HG02571 (cell line): ENCODE measurements around the gene FAM163A.

ENCODE experiments used
- ATAC-seq: cut with Tn5 transposase; IDR thresholded peaks from one replicate; pipeline ENCODE4 v1.9.1; 2021; ENCODE audit warnings: mild to moderate bottlenecking, moderate library complexity; ENCODE audit not compliant: unreplicated experiment

Gene FAM163A

DNA sequence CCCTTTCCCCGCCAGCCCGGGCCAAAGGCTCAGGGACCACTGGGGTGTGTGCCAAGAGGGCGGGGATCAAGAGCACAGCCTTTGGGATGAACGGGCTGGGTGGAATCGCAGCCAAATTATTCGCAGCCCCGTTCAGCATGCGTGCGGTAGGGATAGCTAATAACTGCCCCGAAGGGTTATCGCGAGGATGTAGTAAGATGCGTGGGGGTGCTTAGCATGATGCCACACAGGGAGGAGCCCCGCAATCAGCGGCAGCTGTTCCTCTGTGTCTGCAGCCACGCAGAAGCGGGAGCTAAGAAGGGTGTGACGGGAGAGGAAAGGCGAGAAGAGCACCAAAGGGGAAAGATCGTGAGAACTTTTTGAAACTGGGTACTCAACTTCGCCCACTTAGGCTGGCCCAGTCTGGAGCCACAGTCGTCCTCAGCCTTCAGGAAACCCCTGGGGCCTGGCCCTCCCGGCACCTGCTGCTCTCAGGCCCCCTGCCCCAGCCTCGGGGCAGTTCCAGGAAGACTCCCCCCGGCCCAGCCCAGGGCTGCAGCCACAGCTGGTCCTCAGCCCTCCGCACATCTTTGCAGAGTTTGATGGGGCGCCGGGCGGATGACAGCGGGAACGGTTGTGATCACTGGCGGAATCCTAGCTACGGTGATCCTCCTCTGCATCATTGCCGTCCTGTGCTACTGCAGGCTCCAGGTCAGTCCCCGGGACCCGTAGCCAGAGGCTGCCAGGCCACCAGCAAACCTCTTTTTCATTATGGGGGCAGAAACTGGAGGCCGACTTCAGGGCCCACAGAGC is 69.6 kb downstream of the FAM163A start:
- no peak for ATAC-seq

DNA sequence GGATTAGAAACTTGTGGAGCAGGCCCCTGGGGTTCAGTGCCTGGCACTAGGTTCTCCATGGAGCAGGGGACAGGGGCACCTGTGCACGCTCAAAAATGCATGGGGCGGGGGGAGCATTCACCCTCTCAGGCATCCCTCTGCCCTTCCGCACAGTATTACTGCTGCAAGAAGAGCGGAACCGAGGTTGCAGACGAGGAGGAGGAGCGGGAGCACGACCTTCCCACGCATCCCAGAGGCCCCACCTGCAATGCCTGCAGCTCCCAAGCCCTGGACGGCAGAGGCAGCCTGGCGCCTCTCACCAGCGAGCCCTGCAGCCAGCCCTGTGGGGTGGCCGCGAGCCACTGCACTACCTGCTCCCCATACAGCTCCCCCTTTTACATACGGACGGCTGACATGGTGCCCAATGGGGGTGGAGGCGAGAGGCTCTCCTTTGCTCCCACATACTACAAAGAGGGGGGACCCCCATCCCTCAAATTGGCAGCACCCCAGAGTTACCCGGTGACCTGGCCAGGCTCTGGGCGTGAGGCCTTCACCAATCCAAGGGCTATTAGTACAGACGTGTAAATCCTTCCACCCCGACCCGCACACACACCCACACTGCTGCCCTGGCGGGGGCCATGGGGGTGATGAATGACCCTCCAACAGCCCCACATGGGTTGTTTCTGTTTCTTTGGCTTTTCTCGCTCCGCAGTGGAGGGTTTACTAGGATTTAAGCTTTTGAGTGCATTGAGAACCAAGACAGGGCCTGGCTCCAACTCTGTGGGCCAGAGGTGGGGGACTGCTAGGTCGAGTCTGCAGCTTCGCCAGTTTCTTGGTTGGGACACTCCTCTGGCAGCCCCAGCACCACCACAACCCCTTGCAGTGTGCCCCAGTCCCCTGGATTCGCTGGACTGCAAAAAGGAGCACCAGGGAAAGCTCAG is 70.8 kb downstream of the FAM163A start:
- ATAC-seq = no peak

DNA sequence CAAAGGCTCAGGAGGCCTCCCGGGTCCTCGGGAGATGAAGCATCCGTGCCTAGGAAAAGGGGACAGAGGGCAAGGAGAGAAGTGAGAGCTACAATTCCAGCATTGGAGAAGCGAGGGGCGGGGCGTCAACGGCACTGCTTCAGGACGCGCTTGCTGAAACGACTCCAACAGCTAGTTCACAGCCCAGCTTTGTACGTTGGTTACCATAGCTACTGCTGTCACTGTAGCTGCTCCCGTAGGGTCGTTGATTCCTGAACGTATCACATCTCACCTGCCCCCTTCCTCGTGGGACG is 71.4 kb downstream of the FAM163A start:
- peak; percentile 15 for ATAC-seq

DNA sequence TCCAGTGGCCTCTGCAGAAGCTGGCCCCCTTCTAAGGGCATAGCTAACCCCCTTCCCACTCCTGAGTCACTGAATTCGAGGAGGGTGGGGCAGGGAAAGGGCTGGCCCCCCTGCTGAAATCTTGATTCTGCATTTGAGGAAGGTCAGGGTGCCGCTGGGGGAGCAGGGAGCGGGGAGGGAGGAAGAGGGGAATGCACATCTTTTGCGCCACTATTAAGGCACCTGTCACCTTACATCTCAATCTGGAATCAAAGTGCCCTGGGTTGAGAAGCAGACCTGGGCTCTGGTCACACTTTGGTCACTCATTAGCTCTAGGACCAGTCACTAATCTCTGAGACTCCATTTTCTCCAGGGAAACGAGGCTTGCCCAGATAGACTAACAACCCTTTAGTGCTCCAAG is 72.5 kb downstream of the FAM163A start:
- ATAC-seq = no peak

DNA sequence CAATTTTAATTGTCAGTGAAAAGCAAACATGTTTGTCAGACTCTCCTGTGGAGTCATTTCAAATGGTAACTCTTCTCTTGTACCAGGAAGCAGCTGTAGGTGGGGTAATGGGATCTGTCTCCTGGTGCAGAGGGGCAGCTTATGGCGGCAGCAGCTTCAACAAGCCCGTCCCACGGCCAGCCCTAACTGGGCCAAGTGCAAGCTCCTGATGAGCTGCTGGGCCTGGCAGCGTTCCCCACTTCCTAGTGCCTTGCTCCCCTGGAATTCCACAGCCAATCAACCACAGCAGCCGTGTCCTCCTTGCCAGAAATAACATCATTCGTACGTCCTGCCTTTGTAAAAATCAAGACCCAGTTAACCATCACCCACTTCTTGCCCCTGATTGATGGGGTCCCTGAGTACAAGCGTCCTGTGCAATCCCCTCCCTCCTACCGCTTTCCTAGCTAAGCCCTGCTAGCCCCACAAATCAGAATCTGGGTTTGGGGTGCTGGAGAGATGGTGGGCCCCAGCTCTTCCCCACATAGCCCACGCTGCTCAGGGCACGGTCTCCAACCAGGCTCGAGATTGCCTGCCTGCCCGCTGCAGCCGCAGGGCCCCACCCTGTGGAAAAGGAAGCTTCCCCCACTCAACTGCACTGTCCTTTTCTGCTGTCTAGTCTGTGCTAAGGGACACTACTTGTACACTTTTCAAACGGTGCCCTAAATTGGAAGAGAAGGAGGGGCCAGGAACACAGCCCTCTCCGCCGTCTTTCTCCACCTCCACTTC is 73.3 kb downstream of the FAM163A start:
- no peak for ATAC-seq

DNA sequence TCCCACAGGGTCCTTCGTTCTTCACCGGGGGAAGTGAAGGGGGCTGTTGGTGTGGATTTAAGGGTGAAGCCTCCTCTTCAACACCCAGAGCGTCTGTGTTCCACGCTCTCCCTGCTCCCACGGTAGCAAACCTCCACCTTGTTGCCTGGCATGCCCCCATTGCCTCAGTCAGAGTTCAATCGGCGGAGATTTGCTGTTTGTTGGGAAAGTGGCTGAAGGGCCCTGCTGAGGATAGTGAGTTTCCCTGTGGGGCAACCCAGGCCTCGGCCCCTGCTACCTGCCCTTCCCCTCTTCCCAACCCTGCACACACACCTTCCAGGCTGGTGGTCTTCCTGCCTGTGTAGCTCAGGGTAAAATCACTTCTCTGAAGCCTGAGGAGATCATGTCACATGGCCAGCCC is 74.0 kb downstream of the FAM163A start:
- no peak for ATAC-seq

DNA sequence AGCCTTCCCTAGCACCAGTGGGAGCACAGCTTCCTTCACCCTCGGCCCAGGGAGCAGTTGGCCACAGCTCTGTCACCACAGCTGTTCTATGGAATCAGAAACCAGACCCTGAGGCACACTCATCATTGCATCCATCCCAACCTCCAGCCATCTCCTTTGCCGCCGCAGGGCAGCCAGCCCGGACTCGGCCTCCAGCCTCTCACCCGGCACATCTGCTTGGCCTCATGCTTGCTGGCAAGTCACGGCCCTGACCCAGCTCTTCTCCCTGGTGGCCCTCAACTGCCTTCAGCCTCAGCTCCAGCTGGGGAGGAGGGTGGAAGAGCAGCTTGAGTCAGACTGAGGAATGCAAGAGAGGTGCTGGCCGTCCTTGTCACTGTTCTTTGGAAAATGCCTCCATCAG is 74.7 kb downstream of the FAM163A start:
- ATAC-seq = no peak

DNA sequence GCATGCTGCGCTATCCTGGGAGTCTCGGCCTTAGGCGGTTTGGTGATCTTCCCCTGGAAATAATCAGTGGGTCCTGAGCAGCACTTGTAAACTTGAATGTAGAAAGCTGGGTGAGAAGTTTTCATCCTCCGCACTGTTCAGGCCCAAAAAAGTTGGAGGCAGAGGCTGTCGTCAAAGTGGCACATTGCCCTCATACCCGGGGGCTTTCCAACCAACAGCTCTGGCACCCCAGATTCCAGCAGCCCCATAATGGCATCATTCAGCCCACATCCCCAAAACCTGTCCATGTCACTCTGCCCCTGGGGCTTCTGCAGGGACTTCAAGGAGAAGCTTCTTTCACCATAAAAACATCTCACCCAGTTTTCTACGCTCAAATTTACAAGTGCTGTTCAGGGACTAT is 75.2 kb downstream of the FAM163A start:
- ATAC-seq = no peak

DNA sequence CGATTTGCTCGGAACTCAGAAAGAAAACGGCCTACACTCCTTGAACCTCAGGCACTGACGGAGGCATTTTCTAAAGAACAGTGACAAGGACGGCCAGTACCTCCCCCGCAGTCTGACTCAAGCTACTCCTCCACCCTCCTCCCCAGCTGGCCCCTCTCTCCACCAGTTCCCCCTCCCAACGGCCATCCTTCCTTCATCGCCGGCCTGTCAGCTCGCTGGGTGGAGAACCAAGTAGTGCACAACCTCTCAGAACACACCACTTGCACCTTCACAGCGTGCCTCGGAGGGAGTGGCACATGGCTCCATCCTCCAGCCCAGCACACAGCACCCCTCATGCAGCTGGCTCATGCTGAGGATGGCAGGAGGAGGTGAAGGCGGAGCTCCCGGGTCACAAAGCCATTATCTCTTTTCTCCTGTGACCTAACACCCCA is 75.7 kb downstream of the FAM163A start:
- no peak for ATAC-seq

DNA sequence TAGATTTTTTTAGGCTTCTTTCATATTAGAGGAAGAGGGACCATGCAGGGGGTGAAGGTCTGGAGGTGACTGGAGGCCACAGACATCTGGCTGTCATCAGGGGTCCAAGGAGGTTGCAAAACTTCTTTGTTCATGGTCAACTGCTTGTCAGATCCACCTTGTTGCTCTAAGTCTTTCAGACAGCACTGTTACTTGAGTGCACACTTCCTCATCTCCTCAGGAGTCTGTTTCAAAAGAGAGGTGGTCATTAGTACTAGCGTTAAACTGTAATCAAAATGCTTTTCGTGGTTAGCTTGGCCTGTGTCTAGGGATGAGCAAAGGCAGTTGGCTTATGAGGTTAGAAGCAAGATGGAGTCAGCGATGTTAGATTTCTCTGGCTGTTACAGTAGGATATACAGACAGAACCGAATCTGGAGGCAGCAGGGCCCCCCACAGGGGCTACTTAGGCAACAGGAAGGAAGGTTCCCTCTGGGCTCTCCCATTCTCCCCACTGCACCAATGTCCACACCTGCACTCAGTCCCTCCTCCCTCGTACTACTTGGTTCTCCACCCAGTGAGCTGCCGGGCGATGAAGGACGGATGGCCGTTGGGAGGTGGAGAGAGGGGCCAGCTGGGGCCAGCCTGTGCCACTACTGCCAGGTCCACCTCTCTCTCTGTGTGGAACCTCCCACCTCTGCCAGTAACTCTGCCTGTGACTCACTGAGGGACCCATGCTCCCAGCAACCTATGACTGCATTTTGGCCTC is 77.3 kb downstream of the FAM163A start:
- no peak for ATAC-seq

DNA sequence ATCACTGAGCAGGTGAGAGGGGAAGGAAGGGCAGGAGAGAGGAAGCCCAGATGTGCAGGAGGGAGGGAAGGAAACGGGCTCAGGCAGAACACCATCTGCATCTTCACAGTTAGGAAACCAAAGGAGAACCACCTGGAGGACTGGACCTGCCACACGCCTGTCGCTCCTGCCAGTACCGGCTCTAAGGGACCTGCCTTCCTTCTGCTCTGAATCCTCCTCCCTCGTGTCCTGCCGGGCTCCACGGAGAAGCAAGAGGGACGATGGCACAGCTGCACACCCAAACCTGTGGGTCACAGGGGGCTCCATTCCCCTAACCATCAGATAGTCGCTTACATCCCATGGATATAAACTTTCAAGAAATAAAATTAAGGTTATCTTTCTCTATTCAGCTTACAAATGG is 78.4 kb downstream of the FAM163A start:
- ATAC-seq = no peak

DNA sequence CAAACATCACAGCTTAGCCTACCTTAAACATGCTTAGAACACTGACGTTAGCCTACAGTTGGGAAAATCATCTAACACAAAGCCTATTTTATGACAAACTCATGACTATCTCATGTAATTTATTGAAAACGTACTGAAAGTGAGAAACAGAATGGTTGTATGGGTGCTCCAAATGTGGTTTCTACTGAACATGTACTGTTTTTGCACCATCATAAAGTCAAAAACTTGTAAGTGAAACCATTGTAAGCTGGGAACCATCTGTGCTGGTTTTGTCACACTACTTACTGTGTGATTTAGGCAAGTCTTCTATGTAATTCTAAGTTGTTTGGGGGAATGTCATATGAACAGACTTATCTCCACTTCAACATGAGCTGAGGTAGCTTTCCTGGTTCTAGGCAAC is 79.0 kb downstream of the FAM163A start:
- no peak for ATAC-seq

DNA sequence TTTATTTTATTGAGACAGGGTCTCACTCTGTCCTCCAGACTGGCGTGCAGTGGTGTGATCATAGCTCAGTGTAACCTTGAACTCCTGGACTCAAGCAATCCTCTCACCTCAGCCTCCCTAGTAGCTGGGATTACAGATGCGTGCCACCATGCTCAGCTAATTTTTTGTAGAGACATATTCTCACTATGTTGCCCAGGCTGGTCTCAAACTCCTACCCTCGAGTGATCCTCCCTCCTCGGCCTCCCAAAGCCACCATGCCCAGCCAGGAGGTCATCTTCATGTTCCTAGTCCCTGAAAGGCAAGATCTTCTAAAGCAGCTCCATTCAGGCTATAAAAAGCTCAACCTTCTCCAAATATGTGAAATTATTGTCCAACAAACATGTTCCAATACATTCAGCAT is 80.6 kb downstream of the FAM163A start:
- no peak for ATAC-seq

DNA sequence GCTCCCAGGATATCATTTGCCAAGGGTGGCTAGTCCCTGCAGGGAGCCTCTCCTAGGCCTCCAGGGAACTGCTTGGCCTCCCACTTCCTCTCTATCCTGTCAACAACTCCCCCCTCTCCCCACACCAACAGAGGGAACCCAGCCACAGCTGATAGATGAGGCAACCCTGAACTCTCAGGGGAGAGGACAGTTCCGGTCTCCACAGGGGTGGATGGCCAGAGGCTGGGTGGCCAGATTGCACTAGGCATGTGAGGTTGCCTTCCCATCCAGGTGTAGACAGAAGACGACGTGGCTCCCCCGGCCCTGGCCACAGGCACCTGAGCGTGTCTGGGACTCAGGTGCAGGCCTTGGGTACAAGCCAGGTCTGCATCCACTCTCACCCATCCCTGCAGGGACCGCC is 81.2 kb downstream of the FAM163A start:
- no peak for ATAC-seq

DNA sequence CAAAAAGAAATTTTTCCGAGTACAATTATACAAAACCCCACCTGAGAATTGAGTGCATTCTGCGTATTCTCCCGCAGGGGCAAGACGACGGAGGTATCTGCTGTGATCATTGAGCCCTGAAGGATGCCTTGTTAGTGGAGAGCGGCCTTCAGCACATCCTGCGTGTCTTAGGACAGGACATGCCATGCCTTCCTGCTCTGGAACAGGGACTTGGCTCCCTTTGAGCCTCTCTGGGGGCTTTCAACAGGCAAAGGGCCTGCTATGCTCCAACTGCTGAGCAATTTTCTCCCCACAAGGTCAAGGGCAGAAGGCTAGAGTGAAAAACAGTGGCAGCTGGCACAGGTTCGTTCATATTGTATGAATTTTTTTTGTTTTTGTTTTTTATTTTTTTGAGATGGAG is 82.1 kb downstream of the FAM163A start:
- no peak for ATAC-seq

DNA sequence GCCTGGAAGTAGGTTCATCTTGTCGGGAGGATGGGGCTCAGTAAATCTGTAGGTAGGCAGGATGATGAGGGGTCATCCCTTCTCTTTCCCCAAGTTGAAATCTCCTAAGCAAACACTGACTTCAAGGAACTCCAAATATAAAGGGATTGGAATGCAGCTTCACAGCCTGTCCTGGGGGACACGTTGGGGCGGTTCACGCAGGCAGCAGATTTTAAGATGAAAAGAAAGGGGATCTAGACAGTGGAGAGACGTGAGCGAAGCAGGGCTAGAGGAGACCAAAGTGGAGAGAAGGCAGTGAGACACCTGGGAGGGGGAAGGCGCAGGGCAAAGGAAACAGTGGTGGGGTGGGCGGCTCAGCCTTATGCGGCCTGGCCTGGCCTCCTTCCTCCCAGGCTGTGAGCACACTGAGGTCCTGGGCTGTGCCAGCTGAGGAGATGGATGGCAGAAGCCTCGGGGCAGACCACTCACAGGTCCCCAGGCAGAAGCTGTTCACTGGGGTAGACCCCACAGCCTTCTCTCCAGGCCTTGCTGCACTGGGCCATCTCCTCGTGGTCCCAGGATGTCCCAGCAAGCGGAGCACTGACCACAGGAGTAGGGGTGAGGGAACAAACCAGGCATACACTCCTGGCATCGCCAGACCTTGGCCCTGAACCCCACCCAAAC is 82.8 kb downstream of the FAM163A start:
- no peak for ATAC-seq

DNA sequence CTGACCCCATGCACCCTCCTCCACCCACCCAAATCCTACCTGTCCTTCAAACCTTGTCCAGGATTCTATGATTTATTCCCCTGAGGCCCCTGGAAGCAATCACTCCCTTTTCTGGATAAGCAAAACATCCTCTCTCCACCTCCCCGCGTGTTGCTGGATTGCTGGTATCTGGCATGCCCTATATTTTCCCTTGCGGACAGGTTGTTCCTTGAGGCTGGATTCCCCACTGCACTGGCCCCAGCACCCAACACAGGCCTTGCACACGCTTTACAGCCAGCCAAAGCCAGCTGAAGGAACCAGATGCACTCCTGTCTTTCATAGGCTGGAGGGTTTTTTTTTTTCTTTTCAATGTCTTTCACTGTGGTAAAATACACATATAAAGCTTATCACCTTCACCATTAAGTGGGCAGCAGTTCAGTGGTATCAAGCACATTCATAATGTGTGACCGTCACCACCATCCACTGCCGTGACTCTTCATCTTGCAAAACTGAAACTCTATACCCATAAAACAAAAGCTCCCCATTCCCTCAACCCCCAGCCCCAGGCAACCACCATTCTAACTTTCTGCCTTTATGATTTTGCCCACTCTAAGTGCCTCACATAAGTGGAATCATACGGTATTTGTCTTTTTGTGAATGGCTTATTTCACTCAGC is 83.7 kb downstream of the FAM163A start:
- no peak for ATAC-seq

DNA sequence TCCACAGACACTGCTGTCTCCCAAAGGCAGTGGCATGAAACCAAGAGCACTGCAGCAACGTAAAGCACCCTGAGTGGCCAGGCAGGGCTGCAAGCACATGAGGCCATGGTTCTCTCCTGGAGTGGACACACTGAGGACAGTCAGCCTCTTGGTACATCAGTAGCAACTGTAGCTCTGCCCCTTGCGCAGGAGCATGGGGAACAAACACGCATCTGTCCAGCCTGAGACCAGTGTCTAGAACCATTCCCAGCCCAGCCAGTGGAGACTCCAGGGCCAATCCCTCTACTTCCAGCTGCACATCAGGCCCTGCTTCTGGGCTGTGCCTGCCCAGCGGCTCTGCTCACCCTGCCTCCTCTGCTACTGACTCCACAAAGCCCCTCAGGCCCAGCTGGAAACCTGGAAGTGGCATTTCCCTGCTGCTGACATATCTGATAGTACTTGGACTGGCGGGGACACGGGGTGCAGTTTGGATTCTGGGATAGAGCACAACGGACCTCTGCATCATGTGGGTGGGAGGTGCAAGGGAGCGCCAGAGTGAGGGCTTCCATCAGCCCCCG is 85.5 kb downstream of the FAM163A start:
- ATAC-seq = no peak

DNA sequence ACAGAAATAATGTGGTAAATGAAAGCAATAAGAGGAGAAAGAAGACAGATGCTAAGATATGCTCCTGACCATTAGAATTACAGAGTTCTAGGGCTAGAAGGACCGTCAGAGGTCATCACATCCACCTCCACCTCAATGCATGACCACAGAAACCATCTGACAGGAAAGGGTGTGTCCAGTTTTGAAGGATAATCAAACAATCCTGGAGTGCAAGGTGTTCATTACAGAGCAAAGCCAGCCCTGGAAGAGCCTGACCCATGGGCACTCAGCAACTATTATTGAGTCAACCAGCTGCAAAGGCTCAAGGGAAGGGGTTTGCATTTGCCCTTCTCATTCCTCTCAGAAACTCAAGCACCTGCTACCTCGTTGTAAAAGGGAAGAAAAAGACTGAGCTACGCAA is 88.1 kb downstream of the FAM163A start:
- no peak for ATAC-seq
